22Rv1 (cell line): ENCODE results near the gene WWOX.

Source experiments
- H3K27ac ChIP-seq: fragments of 450-650 bp; 2 replicates; pipeline ENCODE4 v1.5.1; 2017
- CTCF ChIP-seq: fragments of 450-650 bp; IDR thresholded peaks from 2 replicates; pipeline ENCODE4 v1.5.1; 2017; ENCODE audit warnings: mild to moderate bottlenecking
- ZFX ChIP-seq: fragments of 450-650 bp; IDR thresholded peaks from 2 replicates; pipeline ENCODE4 v1.6.1; 2017; ENCODE audit warnings: antibody characterized with exemption, borderline replicate concordance

WWOX gene

GRCh38 chr16:78264642-78265041 lies 165.2 kb downstream of the WWOX start:
- H3K27ac ChIP-seq = no peak overlapping the region
- TF ChIP-seq ZFX (no peak), CTCF (no peak)

GRCh38 chr16:78269256-78269655 lies 169.8 kb downstream of the WWOX start:
- TF ChIP-seq CTCF = no peak
- TF ChIP-seq ZFX = no peak

GRCh38 chr16:78271981-78272380 lies 172.5 kb downstream of the WWOX start:
- no peak for TF ChIP-seq CTCF
- no peak for TF ChIP-seq ZFX

More at GRCh38 chr16:78269256-78269655, 169.8 kb downstream of the WWOX start:
- H3K27ac ChIP-seq = no peak overlapping the region

GRCh38 chr16:78274771-78275170 lies 175.3 kb downstream of the WWOX start:
- H3K27ac ChIP-seq = no peak overlapping the region
- TF ChIP-seq ZFX (no peak), CTCF (no peak)

More at GRCh38 chr16:78271981-78272380, 172.5 kb downstream of the WWOX start:
- H3K27ac ChIP-seq = no peak overlapping the region

GRCh38 chr16:78275420-78275819 lies 176.0 kb downstream of the WWOX start:
- no peak for TF ChIP-seq ZFX
- no peak for TF ChIP-seq CTCF
- no peak overlapping the region for H3K27ac ChIP-seq

- TF ChIP-seq ZFX (no peak), CTCF (no peak)
- H3K27ac ChIP-seq = no peak overlapping the region
These were observed 178.0 kb downstream of the WWOX start for GRCh38 chr16:78277321-78278055.

- no peak for TF ChIP-seq CTCF
- TF ChIP-seq ZFX = no peak
- H3K27ac ChIP-seq = no peak overlapping the region
These were observed 178.6 kb downstream of the WWOX start for GRCh38 chr16:78278056-78278450.
